Activated naive CD8-positive, alpha-beta T cell treated with anti-CD3 and anti-CD28 coated beads, Interleukin-2, amount 50 U/mL, for 16 hours (primary cell): Measurements from ENCODE around the gene RAB3GAP2.
"Not testable (repeated sequence)": the region's sequence is repeated elsewhere in the genome, so short reads cannot be mapped to it uniquely, and the experiment has no call there.

Experiments
- DNase-seq: peaks from one replicate; pipeline ENCODE4 v3.0.0-alpha.2; 2020; ENCODE audit warnings: low read depth, low spot score

The RAB3GAP2 gene

DNA sequence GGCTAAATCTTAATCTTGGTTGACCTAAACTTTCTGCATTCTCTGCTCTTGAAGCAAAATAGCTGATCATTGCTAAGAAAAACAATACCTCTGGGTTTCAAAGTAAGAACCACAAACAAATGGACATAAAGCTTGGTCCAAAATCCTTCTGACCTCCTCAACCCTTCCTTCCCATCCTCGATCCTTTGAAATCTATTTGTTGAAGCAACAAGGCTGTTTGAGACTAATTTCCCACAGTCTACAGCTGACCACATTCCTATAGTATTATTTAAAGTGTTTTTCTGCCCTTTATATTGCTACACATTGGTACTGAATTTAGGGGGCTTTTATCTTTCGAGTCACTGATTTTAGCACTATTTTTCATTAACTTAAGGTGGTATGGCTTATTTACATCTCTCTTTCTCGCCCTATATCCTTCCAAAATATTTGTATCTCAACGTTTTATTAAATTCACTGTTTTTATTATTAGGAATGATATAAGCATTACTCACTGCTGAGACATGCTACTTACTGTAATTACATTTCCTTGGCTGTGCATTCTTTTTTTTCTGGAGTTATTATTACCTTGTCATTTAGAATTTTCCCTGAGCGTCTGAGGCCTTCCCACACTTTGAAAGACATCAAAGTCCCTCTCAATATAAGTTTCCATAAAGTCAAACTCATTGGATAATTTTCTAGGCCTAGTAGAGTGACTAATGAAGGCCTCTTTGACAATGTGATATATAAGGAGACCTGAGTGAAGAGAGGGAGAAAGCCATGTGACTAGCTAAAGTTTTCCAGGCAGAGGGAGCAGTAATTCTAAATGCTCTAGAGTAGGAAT, 73.9 kb downstream of the RAB3GAP2 start:
- no peak for DNase-seq

DNA sequence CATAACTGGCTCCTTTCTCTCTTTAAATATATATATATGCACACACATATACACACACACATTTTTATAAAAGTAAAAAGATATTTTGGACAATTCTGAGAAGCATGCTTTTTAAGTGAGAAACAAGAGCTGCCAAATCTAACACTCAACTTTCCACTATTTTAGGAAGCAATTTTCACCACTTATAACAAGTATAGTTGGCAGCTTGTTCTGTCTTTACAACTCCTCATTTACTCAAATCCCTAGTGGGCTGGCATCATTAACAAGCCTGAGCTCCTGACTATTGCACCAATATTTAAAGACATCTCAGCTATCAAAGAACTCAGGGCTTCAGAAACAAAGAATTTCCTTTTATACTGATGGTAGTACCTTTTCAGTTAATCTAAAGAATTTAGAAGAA, 76.6 kb downstream of the RAB3GAP2 start:
- no peak for DNase-seq

DNA sequence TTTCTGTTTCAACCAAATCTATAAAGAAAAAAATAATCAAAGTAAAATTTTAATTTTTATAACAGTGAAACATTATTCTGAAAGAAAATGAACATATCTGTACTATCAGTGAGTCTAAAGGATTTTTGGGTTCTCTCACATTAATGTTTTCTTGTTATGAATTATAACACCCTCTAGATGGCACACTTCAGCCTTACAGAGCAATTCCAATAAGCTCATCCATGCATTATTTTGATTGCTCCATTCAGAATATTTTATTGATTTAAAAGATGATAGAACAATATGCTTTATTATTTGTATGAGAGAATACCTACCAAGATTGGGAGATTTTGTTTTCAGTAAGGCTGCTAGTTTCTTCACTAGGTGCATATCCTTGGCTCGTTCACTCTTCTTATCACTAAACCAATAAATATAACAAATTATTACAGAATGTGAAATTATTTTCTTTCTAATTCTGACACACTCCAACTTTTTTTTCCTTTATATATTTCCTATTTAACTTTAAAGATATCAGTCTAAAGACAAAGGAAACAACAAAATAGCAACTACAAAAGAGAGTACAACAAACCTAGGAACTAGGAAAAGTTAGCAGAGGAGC, 82.4 kb downstream of the RAB3GAP2 start:
- no peak for DNase-seq

DNA sequence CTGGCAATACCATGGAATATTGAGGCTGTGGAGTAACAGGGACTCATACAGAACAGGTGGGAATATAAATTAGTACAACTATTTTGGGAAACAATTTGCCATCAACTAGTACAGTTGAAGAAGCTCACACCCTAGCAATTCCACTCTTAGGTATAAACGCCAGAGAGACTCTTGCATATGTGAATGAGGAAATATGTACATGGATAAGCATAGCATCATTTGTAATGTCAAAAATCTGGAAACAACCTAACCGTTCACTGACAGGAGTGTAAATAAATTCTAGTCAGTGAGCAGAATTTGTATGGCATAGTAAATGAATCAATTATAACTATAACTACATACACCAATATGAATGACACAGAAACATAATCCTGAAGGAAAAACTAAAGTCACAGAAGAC, 83.7 kb downstream of the RAB3GAP2 start:
- no peak for DNase-seq

DNA sequence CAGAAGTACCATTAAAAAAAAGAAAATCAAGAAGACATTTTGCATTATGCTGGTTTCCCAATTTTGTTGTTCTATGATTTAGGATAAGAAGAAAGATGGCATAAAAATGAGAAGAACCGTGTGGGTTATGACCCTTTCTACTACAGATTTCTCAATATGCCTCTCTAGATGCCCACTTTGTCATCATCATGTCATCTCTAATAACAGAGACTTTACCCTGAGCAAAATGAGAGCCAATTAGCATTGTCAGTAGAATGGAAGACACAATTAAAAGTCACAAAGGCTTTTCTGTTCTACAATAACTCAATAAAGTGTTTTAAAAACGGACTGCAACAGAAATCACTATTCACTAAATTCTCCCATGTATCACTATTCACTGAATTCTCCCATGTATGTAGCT, 85.5 kb downstream of the RAB3GAP2 start:
- DNase-seq = no peak

DNA sequence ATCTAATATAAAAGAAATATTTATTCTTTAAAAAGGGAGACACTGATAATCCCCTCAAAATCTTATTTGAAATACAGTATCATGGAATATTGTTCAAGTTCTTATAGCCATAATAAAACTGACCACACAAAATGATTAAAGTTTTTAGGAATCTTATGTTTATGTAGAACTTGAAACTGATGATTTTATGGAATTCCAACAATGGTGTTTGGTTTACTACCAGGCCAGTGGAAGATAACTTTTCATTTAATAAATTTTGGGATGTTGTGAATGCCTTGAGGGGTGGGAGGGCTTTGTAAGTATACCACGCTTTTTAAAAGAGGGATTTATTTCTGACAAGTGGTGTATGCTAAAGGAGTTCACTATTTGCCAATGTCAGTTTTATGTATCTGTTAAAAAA, 87.7 kb downstream of the RAB3GAP2 start:
- DNase-seq = no peak

DNA sequence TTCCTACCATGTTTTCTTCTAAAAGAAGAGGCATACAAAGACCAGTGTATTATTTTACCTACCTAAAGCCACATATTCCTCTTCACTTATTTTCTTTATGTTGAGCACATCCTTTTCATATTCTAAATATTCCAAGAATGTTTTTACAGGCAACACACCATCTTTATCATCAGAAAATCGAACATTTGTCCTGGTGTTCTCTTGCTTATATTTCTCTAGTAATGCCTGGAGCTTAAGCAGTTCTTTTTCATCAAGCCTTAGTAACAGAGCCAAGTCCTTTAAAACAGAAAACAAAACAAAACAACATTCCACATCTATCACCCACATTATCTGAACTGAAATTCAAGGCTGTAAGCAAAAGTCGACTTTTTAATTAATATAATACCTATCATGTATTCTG, 89.6 kb downstream of the RAB3GAP2 start:
- no peak for DNase-seq

DNA sequence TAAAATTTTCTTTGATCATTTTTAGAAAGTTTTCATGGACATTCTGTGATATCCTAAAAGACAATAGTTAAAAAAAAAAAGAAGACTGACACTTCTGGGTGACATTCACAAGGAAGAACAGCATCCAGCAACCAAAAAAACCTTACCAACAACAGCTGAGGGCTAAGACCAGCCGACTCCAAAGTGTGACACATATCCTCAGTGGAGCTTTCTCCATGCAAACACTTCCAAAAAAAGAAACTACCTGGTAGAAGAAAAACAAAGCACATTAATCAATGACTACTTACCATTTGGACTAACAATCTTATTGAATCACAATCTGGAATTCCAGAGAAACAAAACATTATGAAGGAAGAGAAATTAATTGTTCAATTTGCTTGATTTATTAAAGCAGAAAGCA, 90.1 kb downstream of the RAB3GAP2 start:
- DNase-seq = no peak

DNA sequence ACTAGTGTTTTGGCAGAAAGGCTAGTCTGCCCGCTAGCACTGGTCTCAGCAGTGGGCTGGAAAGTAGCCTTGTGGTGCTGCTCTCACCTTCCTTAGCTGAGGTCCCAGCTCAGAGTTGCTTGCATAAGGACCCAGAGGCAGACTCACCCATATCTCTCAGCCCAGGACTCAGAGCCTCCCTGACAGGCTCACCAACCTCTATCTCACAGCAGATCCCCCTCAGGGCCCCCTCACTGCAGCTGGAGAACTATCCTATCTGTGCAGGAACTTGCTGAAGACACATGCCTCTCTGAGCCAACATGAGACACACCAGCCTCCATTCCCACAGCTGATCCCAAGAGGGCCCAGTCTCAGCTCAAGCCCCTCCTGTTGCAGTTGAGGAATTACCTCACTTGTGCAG, 95.7 kb downstream of the RAB3GAP2 start:
- no peak for DNase-seq

DNA sequence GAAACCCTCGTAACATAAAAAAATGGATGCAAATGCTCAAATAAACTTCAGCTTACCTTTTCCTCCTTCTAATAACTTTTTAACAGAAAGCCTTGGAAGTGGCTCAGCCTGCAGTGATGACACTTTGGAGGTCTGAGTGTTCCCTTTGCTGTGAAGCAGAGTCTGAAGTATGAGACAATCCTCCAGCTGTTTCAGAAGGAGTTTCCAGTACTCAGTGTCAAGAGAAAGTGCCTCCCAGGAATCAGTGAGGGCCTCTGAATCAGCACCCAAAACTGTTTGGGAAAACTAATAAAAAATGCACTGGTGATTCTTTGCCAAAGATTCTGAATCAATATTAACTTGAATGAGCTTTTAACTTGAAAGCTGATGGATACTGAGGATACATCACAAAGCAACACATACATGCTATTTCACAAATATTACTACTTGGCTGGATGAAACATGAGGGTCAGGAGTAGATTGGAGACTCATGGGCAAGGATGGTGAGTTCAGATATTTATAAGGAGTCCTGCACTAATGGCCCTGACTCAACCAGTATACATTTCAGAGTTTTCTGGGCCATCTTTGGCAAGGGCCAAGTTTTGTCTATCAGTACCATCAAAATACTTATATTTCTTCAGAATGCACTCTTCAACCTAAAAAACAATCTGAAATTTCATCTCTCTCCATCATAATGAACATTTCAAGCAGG, 101.3 kb downstream of the RAB3GAP2 start:
- no peak for DNase-seq

DNA sequence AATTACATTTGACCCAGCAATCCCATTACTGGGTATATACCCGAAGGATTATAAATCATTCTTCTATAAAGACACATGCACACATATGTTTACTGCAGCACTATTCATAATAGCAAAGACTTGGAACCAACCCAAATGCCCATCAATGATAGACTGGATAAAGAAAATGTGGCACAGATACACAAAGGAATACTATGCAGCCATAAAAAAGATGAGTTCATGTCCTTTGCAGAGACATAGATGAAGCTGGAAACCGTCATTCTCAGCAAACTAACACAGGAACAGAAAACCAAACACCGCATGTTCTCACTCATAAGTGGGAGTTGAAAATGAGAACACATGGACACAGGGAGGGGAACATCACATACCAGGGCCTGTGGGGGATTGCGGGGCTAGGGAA, 102.4 kb downstream of the RAB3GAP2 start:
- not testable (repeated sequence) for DNase-seq

DNA sequence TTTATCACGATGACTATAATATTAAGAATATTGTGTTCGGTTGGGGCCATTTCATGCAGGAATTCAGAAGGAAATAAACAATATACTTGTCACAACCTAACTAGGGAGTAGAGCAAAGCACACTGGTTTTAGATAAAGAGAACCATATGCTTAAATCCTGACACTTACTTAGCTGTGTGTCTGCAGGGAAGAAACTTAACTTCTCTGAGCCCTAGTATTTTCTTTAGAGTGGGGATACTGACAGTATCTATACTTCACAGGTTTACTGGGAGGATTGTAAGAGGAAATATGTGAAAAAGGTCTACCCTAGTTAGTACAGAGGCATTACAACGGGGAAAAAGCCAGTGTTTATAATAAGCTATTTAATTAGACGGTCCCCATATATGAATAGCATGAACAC, 105.4 kb downstream of the RAB3GAP2 start:
- DNase-seq = no peak

DNA sequence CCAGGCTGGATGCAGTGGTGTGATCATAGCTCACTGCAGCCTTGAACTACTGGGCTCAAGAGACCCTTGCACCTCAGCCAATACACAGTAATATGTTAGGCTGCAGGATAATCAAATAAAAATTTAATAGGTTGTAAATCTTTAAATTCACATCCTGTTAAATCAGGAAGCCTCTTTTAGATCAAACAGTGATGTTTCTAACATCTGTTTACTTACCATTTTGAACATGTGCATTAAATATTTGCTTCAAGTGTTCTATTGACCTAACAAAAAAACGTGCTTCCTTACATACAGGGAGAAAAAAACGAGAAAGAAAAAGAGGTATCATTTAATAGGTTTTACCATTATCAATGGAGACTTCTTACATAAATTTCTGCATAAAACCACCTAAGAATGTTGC, 107.7 kb downstream of the RAB3GAP2 start:
- no peak for DNase-seq

DNA sequence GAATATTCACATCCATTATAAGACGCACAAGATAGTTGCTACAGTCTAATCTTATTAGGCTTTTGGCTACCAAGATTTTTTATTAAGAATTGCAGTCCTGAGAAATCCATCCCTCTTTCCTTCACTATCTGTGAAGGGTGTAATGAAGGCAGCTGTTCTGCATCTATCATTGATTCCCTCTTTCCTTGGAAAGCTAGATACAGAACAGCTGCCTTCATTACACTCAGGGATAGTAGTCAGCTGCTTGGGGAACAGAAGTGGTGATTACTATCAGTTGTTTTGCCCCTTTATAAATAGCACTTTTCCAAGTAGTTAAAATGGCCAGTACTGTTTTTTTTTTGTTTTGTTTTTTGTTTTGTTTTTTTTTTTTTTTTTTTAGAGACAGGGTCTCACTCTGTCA, 108.1 kb downstream of the RAB3GAP2 start:
- DNase-seq = no peak

DNA sequence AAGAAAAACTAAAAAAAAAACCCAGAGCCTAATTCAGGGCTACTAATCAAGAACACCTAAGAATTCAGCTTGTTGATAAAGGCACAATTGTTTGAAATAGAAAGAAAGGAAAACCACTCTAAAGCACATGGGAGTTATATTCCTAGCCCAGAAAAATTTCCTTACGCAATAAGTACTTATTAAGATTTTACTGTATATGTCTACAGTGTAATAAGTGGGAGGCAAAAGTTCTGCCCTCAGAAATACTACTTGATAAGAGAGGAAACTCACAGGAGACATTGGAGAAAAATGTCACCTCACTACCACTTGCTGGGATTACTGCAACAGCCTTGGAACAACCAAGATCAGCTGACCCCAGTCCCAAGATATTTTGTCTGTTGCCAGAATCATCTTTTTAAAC, 112.2 kb downstream of the RAB3GAP2 start:
- DNase-seq = no peak

DNA sequence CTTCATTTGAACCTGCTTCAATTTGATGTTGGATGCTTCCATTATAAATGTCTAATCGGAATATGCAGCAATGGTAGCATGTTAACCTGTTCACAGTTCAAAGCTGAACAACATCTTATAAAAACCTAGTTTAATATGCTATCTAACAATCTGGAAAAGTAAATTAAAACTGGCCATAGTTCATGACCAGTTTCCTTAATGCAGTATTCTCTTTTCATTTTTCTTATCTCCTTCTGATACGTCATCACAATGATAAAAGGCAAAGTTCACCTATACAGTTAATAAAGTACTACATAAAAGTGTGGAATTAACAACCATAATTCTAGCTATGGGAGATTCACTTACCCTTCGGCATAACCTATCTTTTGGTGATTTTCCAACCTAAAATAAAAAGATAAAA, 113.2 kb downstream of the RAB3GAP2 start:
- DNase-seq = no peak

DNA sequence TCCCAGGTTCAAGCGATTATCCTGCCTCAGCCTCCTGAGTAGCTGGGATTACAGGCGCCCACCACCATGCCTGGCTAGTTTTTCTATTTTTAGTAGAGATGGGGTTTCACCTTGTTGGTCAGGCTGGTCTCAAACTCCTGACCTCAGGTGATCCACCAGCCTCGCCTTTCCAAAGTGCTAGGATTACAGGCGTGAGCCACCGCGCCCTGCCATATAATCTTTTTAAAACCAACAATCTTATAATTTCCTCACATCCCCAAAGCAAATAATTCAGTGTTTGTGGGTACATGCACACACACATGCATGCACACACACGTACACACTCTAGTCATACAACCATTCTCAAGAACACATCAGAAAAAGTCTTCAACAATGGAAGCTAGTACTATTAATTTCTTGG, 113.7 kb downstream of the RAB3GAP2 start:
- DNase-seq = not testable (repeated sequence)

DNA sequence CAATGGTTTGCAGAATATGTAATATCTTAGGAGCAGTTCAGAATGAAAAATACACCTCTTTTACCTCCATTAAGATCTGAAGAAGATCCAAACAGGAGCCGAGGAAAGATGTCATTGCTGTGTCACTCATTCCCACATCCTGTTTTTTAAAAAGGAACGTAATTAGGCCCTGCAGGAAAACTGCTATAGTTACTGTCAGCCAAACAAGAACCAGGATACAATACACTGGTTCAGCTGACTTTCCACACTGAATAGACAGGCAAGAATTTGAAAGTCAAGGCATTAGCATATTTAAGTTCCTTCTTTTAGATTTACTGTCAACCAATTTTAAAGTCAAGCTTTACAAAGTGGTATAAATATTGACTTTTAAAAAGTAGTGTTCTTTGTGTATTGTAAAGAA, 114.5 kb downstream of the RAB3GAP2 start:
- no peak for DNase-seq

DNA sequence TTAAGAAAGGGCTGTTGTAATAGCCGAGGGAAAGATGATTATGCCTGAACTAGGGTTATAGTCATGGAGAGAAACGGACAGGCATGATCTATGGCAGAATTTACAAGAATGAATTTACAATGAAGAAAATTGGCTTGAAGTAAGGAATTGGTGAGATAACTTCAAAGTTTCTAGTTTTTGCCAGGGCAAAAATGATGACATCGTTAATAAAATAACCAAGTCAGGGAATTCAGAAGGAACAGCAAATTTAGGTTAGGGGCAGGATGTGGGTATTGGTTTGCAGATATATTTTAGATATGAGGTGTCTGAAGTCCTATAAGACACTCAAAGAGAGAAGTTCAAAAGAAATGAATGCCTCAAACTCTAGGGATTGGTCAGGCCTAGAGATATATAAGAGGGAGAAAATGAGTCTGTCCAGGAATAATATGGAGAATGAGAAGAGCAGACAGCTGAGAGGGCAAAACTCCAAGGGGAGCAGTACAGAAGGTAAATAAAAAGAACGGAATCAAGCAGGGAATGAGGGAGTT, 115.6 kb downstream of the RAB3GAP2 start:
- no peak for DNase-seq

DNA sequence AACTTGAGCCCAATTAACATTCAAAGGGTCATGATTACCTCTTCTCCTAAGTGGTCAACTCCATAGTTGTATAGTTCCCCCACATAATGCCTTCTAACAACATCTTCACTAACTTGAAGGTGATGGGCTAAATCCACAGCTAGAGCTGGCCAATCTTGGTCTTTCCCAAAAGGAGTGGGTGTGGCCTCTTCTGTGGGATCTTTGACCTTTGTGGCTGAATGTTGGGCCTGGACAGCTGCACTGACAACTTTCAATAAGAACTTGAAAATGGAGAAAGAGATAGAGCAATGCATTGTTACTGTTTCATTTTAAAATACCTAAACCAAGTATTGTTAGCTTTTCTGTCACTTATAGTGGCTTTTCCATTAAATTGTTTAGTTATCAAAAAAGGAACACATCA, 119.1 kb downstream of the RAB3GAP2 start:
- DNase-seq = no peak

DNA sequence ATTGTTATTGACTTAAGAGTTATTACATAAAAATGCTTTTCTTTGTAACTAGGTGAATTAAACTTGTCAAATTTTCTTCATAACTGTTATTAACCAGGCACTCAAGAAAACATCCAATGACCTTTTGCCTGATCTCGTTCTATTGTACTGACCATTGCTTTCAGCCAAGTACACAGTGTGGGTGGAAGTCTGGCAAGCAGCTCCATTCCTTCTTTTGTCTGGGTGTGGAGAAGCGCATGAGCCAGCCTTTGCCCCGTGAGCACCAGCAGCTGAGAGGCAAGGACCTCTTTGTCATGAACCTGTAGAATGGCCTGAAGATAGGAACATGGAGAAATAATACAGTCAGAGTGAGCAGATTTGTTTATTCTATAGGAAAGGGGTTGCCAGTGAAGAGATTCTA, 120.8 kb downstream of the RAB3GAP2 start:
- DNase-seq = no peak

DNA sequence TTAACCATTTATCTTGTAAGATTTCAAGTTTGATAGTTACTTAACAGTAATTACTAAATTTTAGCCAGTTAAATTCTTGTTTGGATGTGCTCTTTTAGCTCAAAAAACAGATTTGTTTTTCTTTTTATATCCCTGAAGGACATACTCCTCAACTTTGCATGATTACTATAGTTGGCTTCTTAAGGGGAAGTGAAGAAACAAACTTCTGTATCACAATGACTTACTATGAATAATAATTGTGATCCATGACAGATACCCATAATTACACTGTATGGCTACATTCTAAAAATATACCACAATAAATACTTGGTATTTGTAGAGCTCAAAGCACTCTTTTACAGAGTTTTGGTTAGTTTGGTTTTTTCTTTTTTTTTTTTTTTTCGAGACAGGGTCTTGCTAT, 122.5 kb downstream of the RAB3GAP2 start:
- no peak for DNase-seq

DNA sequence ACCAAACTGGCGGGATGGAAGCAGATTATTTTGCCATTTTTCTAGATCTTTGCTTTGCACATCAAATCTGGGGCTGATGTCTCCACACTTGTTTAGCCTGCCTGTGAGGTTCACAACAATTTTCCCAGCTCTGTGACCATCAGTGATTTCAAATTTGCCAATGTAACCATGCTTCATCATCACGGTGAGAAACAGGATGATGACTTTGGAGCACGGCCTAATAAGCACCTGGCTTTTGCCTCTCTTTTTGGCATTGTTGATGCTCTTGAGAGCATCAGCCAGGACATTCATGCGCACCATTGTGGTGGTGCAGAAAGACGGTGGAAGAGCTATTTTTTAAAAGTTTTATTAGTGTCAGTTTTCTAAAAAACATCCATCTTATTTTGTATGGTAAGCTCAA, 128.2 kb downstream of the RAB3GAP2 start:
- no peak for DNase-seq
